ENCODE measurements around the gene UBE3D.

DNA sequence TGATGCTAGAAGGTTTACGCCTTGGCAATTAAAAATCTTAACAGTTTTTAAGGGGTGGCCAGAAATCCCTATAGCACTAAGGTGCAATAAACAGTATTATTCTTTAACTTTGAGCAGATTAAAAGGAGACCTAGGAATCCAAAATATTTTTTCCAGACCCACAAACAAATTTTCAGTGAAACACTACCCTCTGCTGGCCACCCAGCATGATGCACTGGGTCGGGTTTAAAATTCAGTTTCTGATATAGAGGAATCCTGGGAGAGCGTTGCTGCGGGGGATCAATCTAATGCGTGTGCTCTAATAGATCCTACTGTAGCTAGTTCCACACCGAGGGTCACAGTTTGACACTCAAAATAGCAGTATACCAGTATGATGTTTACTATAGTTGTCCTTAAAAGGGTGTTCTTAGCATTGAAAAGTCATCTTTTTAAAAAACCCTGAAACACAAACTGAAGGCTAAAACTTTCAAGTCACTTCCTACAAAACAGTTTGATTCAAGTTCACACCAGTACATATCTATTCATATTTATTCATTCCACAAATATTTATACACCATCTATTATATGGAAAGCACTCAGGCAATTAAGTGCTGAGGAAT, 10.2 kb downstream of the UBE3D start:
- TF ChIP-seq, protein P1, sequence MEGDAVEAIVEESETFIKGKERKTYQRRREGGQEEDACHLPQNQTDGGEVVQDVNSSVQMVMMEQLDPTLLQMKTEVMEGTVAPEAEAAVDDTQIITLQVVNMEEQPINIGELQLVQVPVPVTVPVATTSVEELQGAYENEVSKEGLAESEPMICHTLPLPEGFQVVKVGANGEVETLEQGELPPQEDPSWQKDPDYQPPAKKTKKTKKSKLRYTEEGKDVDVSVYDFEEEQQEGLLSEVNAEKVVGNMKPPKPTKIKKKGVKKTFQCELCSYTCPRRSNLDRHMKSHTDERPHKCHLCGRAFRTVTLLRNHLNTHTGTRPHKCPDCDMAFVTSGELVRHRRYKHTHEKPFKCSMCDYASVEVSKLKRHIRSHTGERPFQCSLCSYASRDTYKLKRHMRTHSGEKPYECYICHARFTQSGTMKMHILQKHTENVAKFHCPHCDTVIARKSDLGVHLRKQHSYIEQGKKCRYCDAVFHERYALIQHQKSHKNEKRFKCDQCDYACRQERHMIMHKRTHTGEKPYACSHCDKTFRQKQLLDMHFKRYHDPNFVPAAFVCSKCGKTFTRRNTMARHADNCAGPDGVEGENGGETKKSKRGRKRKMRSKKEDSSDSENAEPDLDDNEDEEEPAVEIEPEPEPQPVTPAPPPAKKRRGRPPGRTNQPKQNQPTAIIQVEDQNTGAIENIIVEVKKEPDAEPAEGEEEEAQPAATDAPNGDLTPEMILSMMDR (IDR thresholded peaks at IDR 0.05): peak; percentile 78 to 85 (median 82)
- TF ChIP-seq POLR2A (IDR thresholded peaks at IDR 0.05) (no peak), POLR2AphosphoS5 (IDR thresholded peaks at IDR 0.05) (no peak)

Measured in transverse colon (tissue), 4 donors.